ENCODE measurements around the gene CFL2. TPM values are rescaled to one million over a fixed set of nuclear protein-coding genes. Genes with fewer than 3 reads are reported as not detected.

CFL2 gene
- total RNA-seq, result 10 to 100 TPM; 48.3 to 85.7 (median 70.7) TPM
- polyA plus RNA-seq, result 100 to 1,000 TPM in 1 of 2 donors, 10 to 100 TPM in 1; 43.0 to 194 TPM
- long read RNA-seq, donor 1, full-length matches to known transcripts, result 182 of 196 reads
- long read RNA-seq, donor 1, partial matches to known transcripts, result 10 of 196 reads
- long read RNA-seq, donor 1, other reads (novel, unspliced or antisense), result 4 of 196 reads
- long read RNA-seq, donor 2, full-length matches to known transcripts, result 51 of 51 reads
- long read RNA-seq, donor 2, partial matches to known transcripts, result 0 of 51 reads
- long read RNA-seq, donor 2, other reads (novel, unspliced or antisense), result 0 of 51 reads
- long read RNA-seq, donor 3, full-length matches to known transcripts, result 91 of 91 reads
- long read RNA-seq, donor 3, partial matches to known transcripts, result 0 of 91 reads
- long read RNA-seq, donor 3, other reads (novel, unspliced or antisense), result 0 of 91 reads

GRCh38 chr14:34714320-34715126 lies at the start of gene CFL2:
Gene CFL2 (minus strand): TSS chr14:34714593. CDS start chr14:34714540, 53 bp downstream.
- H3K4me1 ChIP-seq (ENCODE audit: insufficient read depth), result peaks cover 5% of the 10 kb centered on the region
- peak; percentile 81 to 87 (median 84) for DNase-seq
- WGBS, 3 donors, result 1 to 2% (median 1%) methylated on average over 51 to 76 of the region's 76 CpGs
- H3K36me3 ChIP-seq, result no peaks in the 10 kb centered on the region
- H3K4me3 ChIP-seq, result peak within 1 kb of the TSS; percentile 98
- no peaks in the 10 kb centered on the region for H3K9me3 ChIP-seq
- TF ChIP-seq POLR2A (IDR thresholded peaks at IDR 0.05) (peak; percentile 68), CTCF (IDR thresholded peaks at IDR 0.05) (no peak)
- no peaks in the 10 kb centered on the region for H3K27me3 ChIP-seq
- intact Hi-C loops (cut with DNase I), result no loop called here
- peak within 1 kb of the TSS; percentile 93 to 95 for H3K27ac ChIP-seq

- Histone ChIP-seq H3K27ac (no peak overlapping the region), H3K9me3 (no peaks in the 10 kb centered on the region), H3K36me3 (no peaks in the 10 kb centered on the region), H3K4me1 (ENCODE audit: insufficient read depth) (no peaks in the 10 kb centered on the region), H3K4me3 (no peak overlapping the region), H3K27me3 (no peaks in the 10 kb centered on the region)
- TF ChIP-seq POLR2A (IDR thresholded peaks at IDR 0.05), result no peak
- TF ChIP-seq CTCF (IDR thresholded peaks at IDR 0.05), result no peak
- no peak for TF ChIP-seq EP300 (IDR thresholded peaks at IDR 0.05)
- no peak for DNase-seq
- intact Hi-C loops (cut with DNase I), result no loop called here
- 95 to 99% (median 96%) methylated on average over 2 of the region's 2 CpGs for WGBS, 3 donors
Measured at GRCh38 chr14:34755215-34755614, 40.8 kb upstream of the CFL2 start.

DNA sequence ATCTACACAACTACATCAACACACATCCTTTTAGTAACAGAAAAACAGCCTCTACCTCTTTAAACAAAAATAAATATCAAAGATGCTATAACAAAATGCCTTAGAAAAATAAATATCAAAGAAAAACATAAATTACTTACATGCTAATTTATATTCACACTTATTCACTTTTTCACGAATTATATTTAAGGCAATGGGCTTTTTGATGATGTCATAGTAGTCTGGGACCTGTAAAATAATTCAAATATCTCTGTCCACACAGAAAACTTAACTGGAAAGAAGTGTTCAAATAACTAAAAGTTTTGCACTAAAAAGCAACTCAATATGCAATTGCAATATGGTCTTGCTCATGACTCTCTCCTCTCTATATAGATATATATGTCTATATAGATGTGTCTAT lies 40.3 kb upstream of the CFL2 start:
- no peaks in the 10 kb centered on the region for H3K9me3 ChIP-seq
- H3K4me1 ChIP-seq (ENCODE audit: insufficient read depth), result no peaks in the 10 kb centered on the region
- no peak overlapping the region for H3K27ac ChIP-seq
- 87 to 92% (median 92%) methylated on average over 1 of the region's 1 CpG for WGBS, 3 donors
- H3K4me3 ChIP-seq, result no peak overlapping the region
- TF ChIP-seq CTCF (IDR thresholded peaks at IDR 0.05) (no peak), EP300 (IDR thresholded peaks at IDR 0.05) (no peak), POLR2A (IDR thresholded peaks at IDR 0.05) (no peak)
- H3K27me3 ChIP-seq, result no peaks in the 10 kb centered on the region
- no peak for DNase-seq
- intact Hi-C loops (cut with DNase I), result no loop called here
- no peaks in the 10 kb centered on the region for H3K36me3 ChIP-seq

- Histone ChIP-seq H3K27ac (no peak overlapping the region), H3K27me3 (no peaks in the 10 kb centered on the region), H3K9me3 (no peaks in the 10 kb centered on the region), H3K4me1 (ENCODE audit: insufficient read depth) (no peaks in the 10 kb centered on the region), H3K4me3 (no peak overlapping the region), H3K36me3 (no peaks in the 10 kb centered on the region)
- no peak for TF ChIP-seq POLR2A (IDR thresholded peaks at IDR 0.05)
- TF ChIP-seq CTCF (IDR thresholded peaks at IDR 0.05), result no peak
- no peak for TF ChIP-seq EP300 (IDR thresholded peaks at IDR 0.05)
- intact Hi-C loops (cut with DNase I), result no loop called here
- no peak for DNase-seq
Measured at GRCh38 chr14:34750670-34751069, 36.3 kb upstream of the CFL2 start.

Data from ovary (tissue), 10 donors.